ENCODE measurements around the gene SHROOM2.

Gene SHROOM2

DNA sequence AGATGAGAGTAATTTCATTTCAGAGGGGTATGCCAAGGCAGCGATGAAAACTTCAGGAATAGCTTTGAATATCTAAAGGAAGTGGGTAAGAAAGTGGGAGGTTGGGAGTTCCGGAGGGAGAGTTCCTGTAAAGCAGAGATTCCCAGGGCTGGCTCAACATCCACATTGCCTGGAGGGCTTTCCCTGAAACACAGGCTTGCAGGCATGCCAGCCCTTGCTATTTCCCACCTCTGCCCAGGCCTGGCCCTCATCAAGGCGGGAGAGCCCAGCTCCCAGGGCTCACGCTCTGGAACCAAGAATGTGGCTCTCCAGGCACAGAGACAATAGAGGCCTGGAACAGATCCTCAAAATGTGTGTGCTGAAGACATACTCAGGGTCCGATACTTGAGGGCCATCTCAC lies 137.1 kb downstream of the SHROOM2 start:
- no peaks in the 10 kb centered on the region for H3K27me3 ChIP-seq
- no peak for DNase-seq
- H3K9me3 ChIP-seq = no peaks in the 10 kb centered on the region
- H3K4me1 ChIP-seq = no peaks in the 10 kb centered on the region
- TF ChIP-seq, protein P1, sequence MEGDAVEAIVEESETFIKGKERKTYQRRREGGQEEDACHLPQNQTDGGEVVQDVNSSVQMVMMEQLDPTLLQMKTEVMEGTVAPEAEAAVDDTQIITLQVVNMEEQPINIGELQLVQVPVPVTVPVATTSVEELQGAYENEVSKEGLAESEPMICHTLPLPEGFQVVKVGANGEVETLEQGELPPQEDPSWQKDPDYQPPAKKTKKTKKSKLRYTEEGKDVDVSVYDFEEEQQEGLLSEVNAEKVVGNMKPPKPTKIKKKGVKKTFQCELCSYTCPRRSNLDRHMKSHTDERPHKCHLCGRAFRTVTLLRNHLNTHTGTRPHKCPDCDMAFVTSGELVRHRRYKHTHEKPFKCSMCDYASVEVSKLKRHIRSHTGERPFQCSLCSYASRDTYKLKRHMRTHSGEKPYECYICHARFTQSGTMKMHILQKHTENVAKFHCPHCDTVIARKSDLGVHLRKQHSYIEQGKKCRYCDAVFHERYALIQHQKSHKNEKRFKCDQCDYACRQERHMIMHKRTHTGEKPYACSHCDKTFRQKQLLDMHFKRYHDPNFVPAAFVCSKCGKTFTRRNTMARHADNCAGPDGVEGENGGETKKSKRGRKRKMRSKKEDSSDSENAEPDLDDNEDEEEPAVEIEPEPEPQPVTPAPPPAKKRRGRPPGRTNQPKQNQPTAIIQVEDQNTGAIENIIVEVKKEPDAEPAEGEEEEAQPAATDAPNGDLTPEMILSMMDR (IDR thresholded peaks at IDR 0.05; ENCODE audit: low read depth, low read length) = no peak
- no peaks in the 10 kb centered on the region for H3K36me3 ChIP-seq
- H3K4me3 ChIP-seq (ENCODE audit: low read depth, low read length) = no peak overlapping the region

DNA sequence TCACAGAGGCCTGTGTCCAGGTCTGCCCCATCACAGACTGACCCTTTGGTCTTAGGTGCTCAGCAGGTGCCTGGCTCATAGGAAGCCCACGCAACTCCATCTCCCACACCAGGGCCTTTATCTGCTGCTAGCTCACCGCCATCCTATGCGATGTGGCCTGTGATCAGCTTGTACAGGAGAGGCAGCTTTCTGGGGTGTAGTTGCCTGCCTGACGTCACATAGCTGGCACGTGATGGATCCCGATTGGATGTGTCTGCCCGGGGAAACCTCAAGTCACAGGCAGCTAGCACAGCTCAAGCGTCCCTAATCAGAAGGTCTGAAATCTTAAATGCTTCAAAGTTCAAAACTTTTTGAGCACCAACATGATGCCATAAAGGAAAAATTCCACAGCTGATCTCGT lies 139.8 kb downstream of the SHROOM2 start:
- Histone ChIP-seq H3K36me3 (no peaks in the 10 kb centered on the region), H3K9me3 (no peaks in the 10 kb centered on the region), H3K27me3 (no peaks in the 10 kb centered on the region), H3K4me3 (ENCODE audit: low read depth, low read length) (no peak overlapping the region), H3K4me1 (no peaks in the 10 kb centered on the region)
- no peak for DNase-seq
- TF ChIP-seq, protein P1 (IDR thresholded peaks at IDR 0.05; ENCODE audit: low read depth, low read length) = no peak

DNA sequence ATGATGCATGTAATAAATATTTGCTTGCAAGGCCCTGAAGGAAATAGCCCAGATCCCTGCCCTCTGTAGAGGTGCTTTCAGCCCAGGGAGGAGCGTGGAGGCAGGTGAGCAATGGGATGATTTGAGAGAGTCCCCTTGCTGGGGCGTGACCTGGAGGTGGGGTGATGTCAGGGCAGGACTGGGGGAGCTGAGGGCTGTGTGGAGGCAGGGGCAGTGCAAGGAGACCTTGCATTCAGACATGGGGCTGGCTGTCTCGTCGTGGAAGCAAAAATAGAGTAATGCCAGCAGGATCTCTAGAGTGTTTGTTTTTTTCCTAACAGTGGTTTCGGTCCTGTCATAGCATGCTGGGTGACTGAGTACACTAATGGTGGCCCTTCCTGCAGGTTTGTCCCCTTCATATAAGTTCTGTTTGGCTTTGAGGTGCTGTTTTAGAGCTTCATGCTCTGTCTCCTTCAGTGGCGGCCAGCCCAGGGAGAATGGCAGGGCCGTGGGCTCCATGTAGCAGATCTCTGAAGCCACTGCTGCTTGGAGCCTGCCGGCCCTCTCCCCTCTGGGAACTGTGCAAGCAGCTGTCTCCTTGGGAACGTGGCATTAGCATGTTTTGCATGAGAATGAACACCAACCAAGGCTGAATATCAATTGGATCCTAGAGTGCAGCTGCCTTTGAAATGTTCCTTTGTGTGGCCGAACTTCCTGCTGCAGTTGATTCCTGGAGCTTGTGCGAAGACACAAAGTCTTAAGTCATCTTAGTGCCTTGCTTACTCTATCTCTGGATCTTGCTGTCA lies 141.7 kb downstream of the SHROOM2 start:
- TF ChIP-seq, protein P1 (IDR thresholded peaks at IDR 0.05; ENCODE audit: low read depth, low read length) = no peak
- no peaks in the 10 kb centered on the region for H3K9me3 ChIP-seq
- no peaks in the 10 kb centered on the region for H3K4me1 ChIP-seq
- no peaks in the 10 kb centered on the region for H3K27me3 ChIP-seq
- no peak overlapping the region for H3K4me3 ChIP-seq (ENCODE audit: low read depth, low read length)
- no peaks in the 10 kb centered on the region for H3K36me3 ChIP-seq
- no peak for DNase-seq

DNA sequence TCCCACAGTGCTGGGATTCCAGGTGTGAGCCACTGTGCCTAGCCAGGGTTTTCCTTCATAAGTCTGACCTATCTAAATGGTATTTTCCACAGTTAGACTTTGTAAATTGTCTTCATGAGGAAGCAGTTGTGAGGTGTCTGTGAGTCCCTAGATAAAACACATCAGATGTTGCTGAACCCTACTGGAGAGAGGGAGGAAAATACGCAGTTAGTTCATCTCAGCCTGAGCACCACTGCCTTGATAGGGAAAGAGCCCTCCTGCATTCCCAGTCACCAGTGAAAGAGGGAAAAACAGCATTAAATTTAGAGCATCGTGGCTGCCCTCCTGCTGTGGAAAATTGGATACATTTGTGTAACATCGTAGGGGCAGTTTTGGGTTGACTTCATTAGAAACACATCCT lies 149.2 kb downstream of the SHROOM2 start:
- no peak overlapping the region for H3K4me3 ChIP-seq (ENCODE audit: low read depth, low read length)
- H3K27me3 ChIP-seq = no peaks in the 10 kb centered on the region
- H3K36me3 ChIP-seq = no peaks in the 10 kb centered on the region
- TF ChIP-seq, protein P1 (IDR thresholded peaks at IDR 0.05; ENCODE audit: low read depth, low read length) = no peak
- no peaks in the 10 kb centered on the region for H3K9me3 ChIP-seq
- DNase-seq = no peak
- no peaks in the 10 kb centered on the region for H3K4me1 ChIP-seq

DNA sequence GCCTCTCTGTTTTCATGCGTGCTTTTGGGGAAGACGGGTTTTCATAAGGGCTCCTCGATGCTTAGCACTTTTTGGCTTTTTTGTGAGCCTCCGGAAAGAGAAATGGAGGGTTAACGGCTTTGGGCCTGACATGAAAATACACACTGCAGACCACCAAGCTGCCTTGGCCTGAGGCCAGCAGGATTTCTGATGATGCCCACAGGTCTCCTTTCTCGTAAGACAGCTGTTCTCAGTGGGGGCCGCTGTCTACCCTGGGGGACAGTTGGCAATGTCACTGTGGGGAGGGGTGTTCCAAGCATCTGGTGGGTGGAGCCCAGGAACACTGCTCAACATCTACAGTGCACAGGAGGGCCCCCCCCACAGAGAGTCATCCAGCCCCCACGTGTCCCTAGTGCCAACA lies 151.5 kb downstream of the SHROOM2 start:
- no peaks in the 10 kb centered on the region for H3K9me3 ChIP-seq
- H3K36me3 ChIP-seq = no peaks in the 10 kb centered on the region
- TF ChIP-seq, protein P1 (IDR thresholded peaks at IDR 0.05; ENCODE audit: low read depth, low read length) = no peak
- no peak for DNase-seq
- H3K27me3 ChIP-seq = no peaks in the 10 kb centered on the region
- no peaks in the 10 kb centered on the region for H3K4me1 ChIP-seq
- H3K4me3 ChIP-seq (ENCODE audit: low read depth, low read length) = no peak overlapping the region

DNA sequence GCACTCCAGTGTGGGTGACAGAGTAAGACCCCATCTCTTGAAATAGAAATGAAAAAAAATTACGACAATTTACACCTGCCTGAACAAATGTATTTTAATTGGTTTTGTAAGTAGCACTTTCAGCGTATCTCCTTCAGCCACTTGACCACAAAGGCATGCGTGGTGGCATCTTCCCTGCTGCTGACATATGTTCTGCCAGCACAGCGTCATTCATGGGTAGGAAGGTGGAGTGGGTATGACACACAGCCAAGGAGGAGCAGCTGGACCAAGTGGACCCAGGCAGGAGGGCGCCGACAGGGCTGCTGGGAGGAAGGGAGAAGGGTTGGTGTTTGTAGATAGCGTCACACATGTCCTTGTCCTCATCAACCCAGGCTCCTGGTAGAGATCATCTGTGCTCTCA lies 152.3 kb downstream of the SHROOM2 start:
- no peaks in the 10 kb centered on the region for H3K27me3 ChIP-seq
- TF ChIP-seq, protein P1 (IDR thresholded peaks at IDR 0.05; ENCODE audit: low read depth, low read length) = no peak
- H3K4me3 ChIP-seq (ENCODE audit: low read depth, low read length) = no peak overlapping the region
- no peaks in the 10 kb centered on the region for H3K9me3 ChIP-seq
- H3K36me3 ChIP-seq = no peaks in the 10 kb centered on the region
- H3K4me1 ChIP-seq = no peaks in the 10 kb centered on the region
- no peak for DNase-seq

Data from BE2C (cell line).